Hepatocyte (in vitro differentiated cells): ENCODE data around the gene TOM1L1. TPM values are rescaled to one million over a fixed set of nuclear protein-coding genes. Genes with fewer than 3 reads are reported as not detected.
"Not testable (repeated sequence)": the region's sequence is repeated elsewhere in the genome, so short reads cannot be mapped to it uniquely, and the experiment has no call there.

Experiments used
- DNase-seq: peaks from one replicate; pipeline ENCODE4 v3.0.0-alpha.2; 2016; ENCODE audit warnings: low spot score
- H2AFZ ChIP-seq: fragments of 200-600 bp; sonication (generic); 2 replicates; pipeline ENCODE4 v1.6.0; 2016; ENCODE audit warnings: antibody characterized with exemption, mild to moderate bottlenecking
- H3K27ac ChIP-seq: fragments of 200-600 bp; sonication (generic); 2 replicates; pipeline ENCODE4 v1.5.1; 2016; ENCODE audit warnings: mild to moderate bottlenecking
- H3K27me3 ChIP-seq: fragments of 200-600 bp; sonication (generic); 2 replicates; pipeline ENCODE4 v1.6.1; 2016
- H3K36me3 ChIP-seq: fragments of 200-600 bp; sonication (generic); replicated peaks from 2 replicates; pipeline ENCODE4 v1.5.1; 2016; ENCODE audit warnings: low read depth; ENCODE audit not compliant: insufficient read depth
- H3K4me1 ChIP-seq: fragments of 200-600 bp; sonication (generic); 2 replicates; pipeline ENCODE4 v1.5.1; 2016; ENCODE audit warnings: mild to moderate bottlenecking, moderate library complexity; ENCODE audit not compliant: insufficient read depth
- H3K4me2 ChIP-seq: fragments of 200-600 bp; sonication (generic); 2 replicates; pipeline ENCODE4 v1.6.0; 2016
- H3K4me3 ChIP-seq: fragments of 200-600 bp; sonication (generic); 2 replicates; pipeline ENCODE4 v1.5.1; 2016; ENCODE audit warnings: mild to moderate bottlenecking
- H3K79me2 ChIP-seq: fragments of 200-600 bp; sonication (generic); 2 replicates; pipeline ENCODE4 v1.6.0; 2017; ENCODE audit warnings: mild to moderate bottlenecking
- H3K9me2 ChIP-seq: fragments of 200-600 bp; sonication (generic); replicated peaks from 2 replicates; pipeline ENCODE4 v1.6.0; 2017; ENCODE audit warnings: mild to moderate bottlenecking; ENCODE audit not compliant: insufficient read depth
- H3K9me3 ChIP-seq: fragments of 200-600 bp; sonication (generic); 2 replicates; pipeline ENCODE4 v1.5.1; 2016; ENCODE audit warnings: low read depth, mild to moderate bottlenecking
- H4K20me1 ChIP-seq: fragments of 200-600 bp; sonication (generic); 2 replicates; pipeline ENCODE4 v1.6.0; 2016; ENCODE audit warnings: mild to moderate bottlenecking; ENCODE audit not compliant: insufficient read depth, poor library complexity, severe bottlenecking
- CTCF ChIP-seq: fragments of 200-600 bp; sonication (generic); IDR thresholded peaks from 2 replicates; pipeline ENCODE4 v1.5.1; 2016; ENCODE audit warnings: antibody characterized with exemption, mild to moderate bottlenecking; ENCODE audit not compliant: poor library complexity
- EZH2 ChIP-seq: fragments of 200-600 bp; sonication (generic); IDR thresholded peaks from 2 replicates; pipeline ENCODE4 v1.6.1; 2016; ENCODE audit warnings: antibody characterized with exemption, mild to moderate bottlenecking, borderline replicate concordance
- EZH2phosphoT487 ChIP-seq: fragments of 200-600 bp; sonication (generic); IDR thresholded peaks from one replicate; pipeline ENCODE4 v1.6.1; 2018; ENCODE audit warnings: antibody characterized with exemption, mild to moderate bottlenecking, low read depth, moderate library complexity; ENCODE audit not compliant: unreplicated experiment, severe bottlenecking
- WGBS: methylation state at CpG from one replicate; pipeline ENCODE4 v1.1.6; 2016; ENCODE audit warnings: low lambda C conversion rate; ENCODE audit errors: missing lambda C conversion rate; 5-methylcytosine and 5-hydroxymethylcytosine counted together
- polyA plus RNA-seq: library from polyadenylated mRNA; unstranded; fragments of >200 nt; fragmentation: Nextera tagmentation; extraction: Ambion mirVana; gene quantifications from 2 replicates; pipeline ENCODE4 v1.2.1, GENCODE V29; 2016
- total RNA-seq: library from RNA; depleted of rRNA; stranded (reverse); fragments of >200 nt; gene quantifications from 2 replicates; pipeline ENCODE4 v1.2.3, GENCODE V29; 2014

Gene TOM1L1
- total and polyA plus RNA-seq, 2 experiments from 2014 or later, result 36.9 to 56.0 TPM

GRCh38 chr17:54864636-54865356, 35.9 kb upstream of the TOM1L1 start:
- H3K4me3 ChIP-seq, result no peak overlapping the region
- H3K27me3 ChIP-seq, result no peaks in the 10 kb centered on the region
- no peak overlapping the region for H3K27ac ChIP-seq
- H3K9me2 ChIP-seq, result no peaks in the 10 kb centered on the region
- no peak for DNase-seq
- H4K20me1 ChIP-seq, result no peaks in the 10 kb centered on the region
- TF ChIP-seq CTCF (no peak), EZH2 (no peak), EZH2phosphoT487 (no peak)
- H2AFZ ChIP-seq, result no peak overlapping the region
- 59% methylated on average over 8 of the region's 8 CpGs for WGBS
- H3K4me2 ChIP-seq, result no peak overlapping the region
- peaks cover 3% of the 10 kb centered on the region for H3K4me1 ChIP-seq
- no peaks in the 10 kb centered on the region for H3K9me3 ChIP-seq
- no peaks in the 10 kb centered on the region for H3K36me3 ChIP-seq
- no peaks in the 10 kb centered on the region for H3K79me2 ChIP-seq

- Histone ChIP-seq H3K27ac (no peak overlapping the region), H3K4me1 (no peaks in the 10 kb centered on the region), H3K36me3 (no peaks in the 10 kb centered on the region), H4K20me1 (no peaks in the 10 kb centered on the region), H3K4me3 (no peak overlapping the region), H3K4me2 (no peak overlapping the region), H3K79me2 (no peaks in the 10 kb centered on the region), H2AFZ (no peak overlapping the region), H3K9me2 (no peaks in the 10 kb centered on the region), H3K27me3 (no peaks in the 10 kb centered on the region), H3K9me3 (no peaks in the 10 kb centered on the region)
- DNase-seq, result no peak
- 87% methylated on average over 2 of the region's 2 CpGs for WGBS
- TF ChIP-seq CTCF (no peak), EZH2phosphoT487 (no peak), EZH2 (no peak)
Observed at GRCh38 chr17:54867634-54868033, 33.0 kb upstream of the TOM1L1 start.

DNA sequence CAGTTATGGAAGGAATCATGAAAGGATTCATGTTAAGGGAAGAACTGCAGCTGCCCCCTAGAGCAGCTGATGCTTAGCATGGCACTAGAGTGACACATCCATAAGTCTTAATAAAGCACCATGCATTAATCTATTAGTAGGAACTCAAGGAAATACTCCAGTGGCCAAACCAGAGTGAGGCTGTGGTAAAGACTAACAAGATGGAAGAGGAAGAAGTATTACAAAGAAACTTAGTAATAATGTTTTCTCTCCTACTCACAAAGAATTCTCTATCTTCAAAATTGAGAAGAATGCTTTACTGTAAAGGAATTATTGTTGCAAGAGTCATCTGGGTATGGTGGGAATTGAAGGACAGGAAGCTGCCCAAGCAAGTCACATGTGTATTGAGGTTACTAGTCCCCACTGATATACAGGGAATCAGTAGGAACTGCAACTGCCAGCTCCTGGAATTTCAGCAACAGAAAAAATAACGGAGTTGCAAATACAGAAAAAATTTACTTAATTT, 29.9 kb upstream of the TOM1L1 start:
- H3K4me2 ChIP-seq, result no peak overlapping the region
- no peaks in the 10 kb centered on the region for H3K36me3 ChIP-seq
- no peaks in the 10 kb centered on the region for H3K4me1 ChIP-seq
- H2AFZ ChIP-seq, result no peak overlapping the region
- no peaks in the 10 kb centered on the region for H3K27me3 ChIP-seq
- no peaks in the 10 kb centered on the region for H4K20me1 ChIP-seq
- no peaks in the 10 kb centered on the region for H3K9me3 ChIP-seq
- 96% methylated on average over 1 of the region's 1 CpG for WGBS
- H3K79me2 ChIP-seq, result no peaks in the 10 kb centered on the region
- no peak overlapping the region for H3K27ac ChIP-seq
- TF ChIP-seq EZH2 (no peak), CTCF (no peak), EZH2phosphoT487 (no peak)
- H3K4me3 ChIP-seq, result no peak overlapping the region
- no peak for DNase-seq
- no peaks in the 10 kb centered on the region for H3K9me2 ChIP-seq

GRCh38 chr17:54875906-54876305, 24.7 kb upstream of the TOM1L1 start:
- not testable (repeated sequence) for H3K9me3 ChIP-seq, H3K27ac ChIP-seq, DNase-seq, H3K4me3 ChIP-seq, H3K9me2 ChIP-seq, H2AFZ ChIP-seq, H4K20me1 ChIP-seq, H3K79me2 ChIP-seq, H3K36me3 ChIP-seq, H3K4me2 ChIP-seq, H3K27me3 ChIP-seq, H3K4me1 ChIP-seq
- WGBS, result 61% methylated on average over 2 of the region's 2 CpGs
